Measurements from ENCODE around the gene PAX8. TPM values are rescaled to one million over a fixed set of nuclear protein-coding genes. Genes with fewer than 3 reads are reported as not detected.

The PAX8 gene
- total and polyA plus RNA-seq, 4 donors: 0.28 to 5.9 (median 2.3) TPM

DNA sequence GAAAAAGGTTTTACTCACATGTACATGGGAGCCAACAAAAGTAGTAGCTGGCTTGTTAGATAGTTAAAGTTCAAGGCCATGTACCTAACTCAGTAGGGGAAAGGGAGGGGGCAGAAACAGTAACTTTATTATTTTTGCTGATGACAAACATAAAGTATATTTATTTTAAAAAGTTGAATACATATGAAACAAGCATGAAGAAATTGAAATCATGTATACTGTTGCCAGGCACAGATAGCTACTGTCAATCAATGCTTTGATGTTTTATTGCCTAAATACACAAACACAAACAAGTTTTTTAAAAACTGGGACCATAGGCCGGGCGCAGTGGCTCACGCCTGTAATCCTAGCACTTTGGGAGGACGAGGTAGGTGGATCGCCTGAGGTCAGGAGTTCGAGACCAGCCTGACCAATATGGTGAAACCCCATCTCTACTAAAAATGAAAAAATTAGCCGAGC lies 112.5 kb downstream of the PAX8 start:
- TF ChIP-seq, protein P1, sequence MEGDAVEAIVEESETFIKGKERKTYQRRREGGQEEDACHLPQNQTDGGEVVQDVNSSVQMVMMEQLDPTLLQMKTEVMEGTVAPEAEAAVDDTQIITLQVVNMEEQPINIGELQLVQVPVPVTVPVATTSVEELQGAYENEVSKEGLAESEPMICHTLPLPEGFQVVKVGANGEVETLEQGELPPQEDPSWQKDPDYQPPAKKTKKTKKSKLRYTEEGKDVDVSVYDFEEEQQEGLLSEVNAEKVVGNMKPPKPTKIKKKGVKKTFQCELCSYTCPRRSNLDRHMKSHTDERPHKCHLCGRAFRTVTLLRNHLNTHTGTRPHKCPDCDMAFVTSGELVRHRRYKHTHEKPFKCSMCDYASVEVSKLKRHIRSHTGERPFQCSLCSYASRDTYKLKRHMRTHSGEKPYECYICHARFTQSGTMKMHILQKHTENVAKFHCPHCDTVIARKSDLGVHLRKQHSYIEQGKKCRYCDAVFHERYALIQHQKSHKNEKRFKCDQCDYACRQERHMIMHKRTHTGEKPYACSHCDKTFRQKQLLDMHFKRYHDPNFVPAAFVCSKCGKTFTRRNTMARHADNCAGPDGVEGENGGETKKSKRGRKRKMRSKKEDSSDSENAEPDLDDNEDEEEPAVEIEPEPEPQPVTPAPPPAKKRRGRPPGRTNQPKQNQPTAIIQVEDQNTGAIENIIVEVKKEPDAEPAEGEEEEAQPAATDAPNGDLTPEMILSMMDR (IDR thresholded peaks at IDR 0.05; ENCODE audit: control extremely low read depth, extremely low read depth): no peak
- H3K36me3 ChIP-seq (ENCODE audit: control insufficient read depth in 4 of 4, insufficient read depth in 4 of 4, low read length in 4 of 4): no peaks in the 10 kb centered on the region
- H3K9me3 ChIP-seq (ENCODE audit: control insufficient read depth in 4 of 4, insufficient read depth in 3 of 4, low read length in 3 of 4): no peaks in the 10 kb centered on the region
- no peak overlapping the region for H3K9ac ChIP-seq (ENCODE audit: insufficient read depth in 1 of 2, low read length in 2 of 2)
- ATAC-seq (ENCODE audit: insufficient read depth, low FRiP score): no peak
- WGBS, 2 donors: 96 to 97% methylated on average over 7 of the region's 7 CpGs
- no peak overlapping the region for H3K27ac ChIP-seq (ENCODE audit: low read depth in 1 of 2, low read length in 1 of 2)
- no peaks in the 10 kb centered on the region for H3K27me3 ChIP-seq (ENCODE audit: control insufficient read depth in 3 of 3, insufficient read depth in 3 of 3, low read length in 2 of 3)
- no peak for DNase-seq
- no peaks in the 10 kb centered on the region for H3K4me1 ChIP-seq (ENCODE audit: control insufficient read depth in 5 of 5, insufficient read depth in 5 of 5, low read length in 5 of 5)
- no peak overlapping the region for H3K4me3 ChIP-seq

Other genes with a start within 250 kb of the PAX8 start
- gene IL36B, start 226.1 kb downstream of the PAX8 start, total RNA-seq: not detected
- under 1 TPM in 1 of 2 donors, not detected in 1; 0.05 TPM for gene IL36B, start 226.1 kb downstream of the PAX8 start, polyA plus RNA-seq
- under 1 TPM in 1 of 2 donors, not detected in 1; 0.09 TPM for gene IL36RN, start 219.7 kb downstream of the PAX8 start, total RNA-seq
- under 1 TPM in 1 of 2 donors, not detected in 1; 0.01 TPM for gene IL36RN, start 219.7 kb downstream of the PAX8 start, polyA plus RNA-seq
- gene IL1F10, start 211.0 kb downstream of the PAX8 start, total RNA-seq: not detected
- not detected for gene IL1F10, start 211.0 kb downstream of the PAX8 start, polyA plus RNA-seq
- 10 to 100 TPM; 15.2 to 18.2 TPM for gene IL1RN, start 151.3 kb downstream of the PAX8 start, total RNA-seq
- 100 to 1,000 TPM in 1 of 2 donors, 1 to 10 TPM in 1; 9.6 to 850 TPM for gene IL1RN, start 151.3 kb downstream of the PAX8 start, polyA plus RNA-seq
- gene PSD4, start 105.0 kb downstream of the PAX8 start, total RNA-seq: 10 to 100 TPM; 29.6 to 48.1 TPM
- gene PSD4, start 105.0 kb downstream of the PAX8 start, polyA plus RNA-seq: 10 to 100 TPM; 20.9 to 28.5 TPM
- 10 to 100 TPM; 33.2 to 37.1 TPM for gene ZNG1B, start 158.8 kb upstream of the PAX8 start, total RNA-seq
- gene ZNG1B, start 158.8 kb upstream of the PAX8 start, polyA plus RNA-seq: 10 to 100 TPM; 25.8 to 32.8 TPM
- gene FOXD4L1, start 219.7 kb upstream of the PAX8 start, total RNA-seq: under 1 TPM in 1 of 2 donors, not detected in 1; 0.34 TPM
- under 1 TPM; 0.03 to 0.28 TPM for gene FOXD4L1, start 219.7 kb upstream of the PAX8 start, polyA plus RNA-seq